A549 (cell line): ENCODE results near the gene PSD2. TPM values are rescaled to one million over a fixed set of nuclear protein-coding genes. Genes with fewer than 3 reads are reported as not detected.

Experiments used
- ATAC-seq, 2 experiments: fragments of 200-7000 bp in 1 of 2; fragments of >200 bp in 1 of 2; cut with Nextera tagmentation in 1 of 2; cut with Tn5 transposase in 1 of 2; 3 replicates each; pipeline versions ENCODE4 v1.8.0 to v1.9.1; 2018 to 2020; ENCODE audit warnings: mild to moderate bottlenecking in 1 of 2, moderate library complexity in 1 of 2
- CTCF ChIA-PET: fragments of 300-600 bp; sonication (Branson Sonifier 250); formaldehyde crosslinking; extraction: SDS; loops from one replicate; lab custom pipeline; 2021; ENCODE audit warnings: antibody characterized with exemption, inconsistent platforms; lab: Yijun Ruan, JAX
- POLR2A ChIA-PET: fragments of 350-600 bp; formaldehyde crosslinking; extraction: SDS; loops from one replicate; lab custom pipeline; 2021; ENCODE audit warnings: antibody characterized with exemption, inconsistent platforms; lab: Yijun Ruan, JAX
- DNase-seq, 2 experiments: peaks; one replicate each; pipeline versions ENCODE4 v3.0.0 to v3.0.0-alpha.2; 2011 to 2016; ENCODE audit warnings: low read depth in 1 of 2, low spot score in 1 of 2
- FAIRE-seq: peaks from 2 replicates; lab custom pipeline; 2011; peaks lifted over from hg19 to GRCh38; lab: Jason Lieb, UNC
- H3K27ac ChIP-seq, 2 experiments: fragments of >200 bp; sonication (Bioruptor Twin); formaldehyde crosslinking; 3 replicates each; pipeline ENCODE4 v1.5.1; 2016 to 2017
- H3K4me1 ChIP-seq: fragments of >200 bp; sonication (Bioruptor Twin); formaldehyde crosslinking; 3 replicates; pipeline ENCODE4 v1.6.1; 2016
- H3K4me2 ChIP-seq: fragments of >200 bp; sonication (Bioruptor Twin); formaldehyde crosslinking; 3 replicates; pipeline ENCODE4 v1.6.1; 2016
- H3K4me3 ChIP-seq: fragments of >200 bp; sonication (Bioruptor Twin); formaldehyde crosslinking; 3 replicates; pipeline ENCODE4 v1.5.1; 2016
- H3K9me3 ChIP-seq: fragments of >200 bp; sonication (Bioruptor Twin); formaldehyde crosslinking; 3 replicates; pipeline ENCODE4 v1.6.1; 2016
- CBX2 ChIP-seq: fragments of 200-600 bp; sonication (generic); IDR thresholded peaks from 2 replicates; pipeline ENCODE4 v1.6.1; 2016; ENCODE audit warnings: low read depth, mild to moderate bottlenecking, borderline replicate concordance
- CBX8 ChIP-seq: fragments of 200-600 bp; sonication (generic); IDR thresholded peaks from 2 replicates; pipeline ENCODE4 v1.6.1; 2016
- CEBPB ChIP-seq, 2 experiments: fragments of >200 bp in 1 of 2; sonication (Bioruptor Twin) in 1 of 2; formaldehyde crosslinking in 1 of 2; IDR thresholded peaks; 2 replicates each; pipeline ENCODE4 v1.6.1; 2012 to 2016
- CTCF ChIP-seq: fragments of >200 bp; sonication (Bioruptor Twin); formaldehyde crosslinking; IDR thresholded peaks from 3 replicates; pipeline ENCODE4 v1.5.1; 2016
- EHMT2 ChIP-seq: fragments of 200-600 bp; sonication (generic); IDR thresholded peaks from 2 replicates; pipeline ENCODE4 v1.6.1; 2016; ENCODE audit warnings: antibody characterized with exemption, low read depth, mild to moderate bottlenecking, moderate library complexity
- ELK1 ChIP-seq: fragments of 150-350 bp; IDR thresholded peaks from 2 replicates; pipeline ENCODE4 v1.6.1; 2014; ENCODE audit warnings: low read depth, mild to moderate bottlenecking, low read length
- EP300 ChIP-seq, 2 experiments: fragments of >200 bp; sonication (Bioruptor Twin); formaldehyde crosslinking; IDR thresholded peaks; 2 replicates in 1 of 2; 3 replicates in 1 of 2; pipeline ENCODE4 v1.6.1; 2016 to 2017
- FOSL2 ChIP-seq, 2 experiments: fragments of 450-650 bp in 1 of 2; fragments of >200 bp in 1 of 2; sonication (Bioruptor Twin) in 1 of 2; formaldehyde crosslinking; IDR thresholded peaks; 2 replicates each; pipeline versions ENCODE4 v1.5.0 to v1.6.1; 2016 to 2020; ENCODE audit warnings: mild to moderate bottlenecking in 1 of 2, moderate library complexity in 1 of 2
- FOXS1 ChIP-seq: fragments of 250-450 bp; sonication (Bioruptor Pico); IDR thresholded peaks from 2 replicates; pipeline ENCODE4 v1.5.0; 2020; ENCODE audit warnings: mild to moderate bottlenecking, moderate library complexity
- HES2 ChIP-seq: fragments of >200 bp; sonication (Bioruptor Twin); formaldehyde crosslinking; IDR thresholded peaks from 2 replicates; pipeline ENCODE4 v1.6.1; 2016
- HOXB5 ChIP-seq: fragments of 250-450 bp; sonication (Bioruptor Pico); IDR thresholded peaks from 2 replicates; pipeline ENCODE4 v1.5.0; 2020; ENCODE audit warnings: mild to moderate bottlenecking, moderate library complexity
- JUN ChIP-seq, 2 experiments: fragments of >200 bp; sonication (Bioruptor Twin); formaldehyde crosslinking; IDR thresholded peaks; 2 replicates in 1 of 2; 3 replicates in 1 of 2; pipeline ENCODE4 v1.6.1; 2016 to 2017
- JUNB ChIP-seq: fragments of >200 bp; sonication (Bioruptor Twin); formaldehyde crosslinking; IDR thresholded peaks from 2 replicates; pipeline ENCODE4 v1.6.1; 2016
- KDM1A ChIP-seq: fragments of 200-600 bp; sonication (generic); IDR thresholded peaks from 2 replicates; pipeline ENCODE4 v1.6.1; 2016; ENCODE audit warnings: low read depth, mild to moderate bottlenecking
- MYC ChIP-seq: IDR thresholded peaks from 2 replicates; pipeline ENCODE4 v1.6.1; 2012; ENCODE audit warnings: mild to moderate bottlenecking, inconsistent platforms, low read length, improper control_type of control experiment, borderline replicate concordance
- PHF8 ChIP-seq: fragments of 200-600 bp; sonication (generic); IDR thresholded peaks from 2 replicates; pipeline ENCODE4 v1.6.1; 2016; ENCODE audit warnings: low read depth, mild to moderate bottlenecking, antibody characterized with exemption, moderate library complexity, borderline replicate concordance
- POLR2A ChIP-seq: IDR thresholded peaks from 2 replicates; pipeline ENCODE4 v1.6.1; 2012; ENCODE audit warnings: mild to moderate bottlenecking, low read length
- RAD21 ChIP-seq, 2 experiments: fragments of >200 bp in 1 of 2; sonication (Bioruptor Twin) in 1 of 2; formaldehyde crosslinking in 1 of 2; IDR thresholded peaks in 1 of 2; conservative IDR thresholded peaks in 1 of 2; 2 replicates in 1 of 2; 3 replicates in 1 of 2; pipeline ENCODE4 v1.6.1; 2012 to 2018; ENCODE audit warnings: inconsistent platforms in 1 of 2
- SREBF2 ChIP-seq: fragments of 450-650 bp; IDR thresholded peaks from 2 replicates; pipeline ENCODE4 v1.6.1; 2014; ENCODE audit warnings: mild to moderate bottlenecking, moderate library complexity
- TP53 ChIP-seq: fragments of 250-450 bp; sonication (Bioruptor Pico); IDR thresholded peaks from 2 replicates; pipeline ENCODE4 v1.5.0; 2021; ENCODE audit warnings: mild to moderate bottlenecking, moderate library complexity
- USF2 ChIP-seq: fragments of 450-650 bp; IDR thresholded peaks from 2 replicates; pipeline ENCODE4 v1.6.1; 2014; ENCODE audit warnings: antibody characterized with exemption
- ZFP36 ChIP-seq: fragments of 450-650 bp; IDR thresholded peaks from 2 replicates; pipeline ENCODE4 v1.6.1; 2014; ENCODE audit warnings: borderline replicate concordance; ENCODE audit not compliant: partially characterized antibody
- ZNF302 ChIP-seq: fragments of 250-450 bp; sonication (Bioruptor Pico); IDR thresholded peaks from 2 replicates; pipeline ENCODE4 v1.9.0; 2021; ENCODE audit warnings: inconsistent platforms, mild to moderate bottlenecking, moderate library complexity
- WGBS: methylation state at CpG from one replicate; pipeline ENCODE4 v1.1.6; 2017; ENCODE audit errors: missing lambda C conversion rate; 5-methylcytosine and 5-hydroxymethylcytosine counted together
- polyA plus RNA-seq, 4 experiments: library from polyadenylated mRNA; depleted of rRNA in 3 of 4; stranded (reverse); fragments of >200 nt; fragmentation: RNase III in 1 of 4; extraction: RNeasy Plus Mini Kit Qiagen cat#74134 plus additional on column Dnase treatment in 1 of 4; gene quantifications; 2 replicates in 3 of 4; 3 replicates in 1 of 4; pipeline ENCODE4 v1.2.3, GENCODE V29; 2011 to 2017

Gene PSD2
- polyA plus RNA-seq, 2 of the 4 experiments (the other 2 are of a cell fraction) = 0.05 TPM; not detected in 1

- 60% methylated on average over 6 of the region's 7 CpGs for WGBS
- ChIA-PET CTCF (interaction anchor here (0.9 to 6.5 kb wide), 30 partner anchors 8 to 404 kb away, joined by 3 to 91 read pairs (median 4); no protein-coding TSS in a partner anchor), POLR2A (no interaction called here)
- no peaks in the 10 kb centered on the region for H3K4me1 ChIP-seq
- no peak overlapping the region for H3K4me3 ChIP-seq
- no peak overlapping the region for H3K27ac ChIP-seq
- no peak for ATAC-seq
- no peaks in the 10 kb centered on the region for H3K9me3 ChIP-seq
- FAIRE-seq = no peak
- no peak for TF ChIP-seq TP53
- TF ChIP-seq HOXB5 = no peak
- no peak for TF ChIP-seq JUNB
- no peak for TF ChIP-seq POLR2A
- no peak for TF ChIP-seq ZFP36
- TF ChIP-seq ELK1 = no peak
- TF ChIP-seq PHF8 = no peak
- no peak for DNase-seq
- H3K4me2 ChIP-seq = no peak overlapping the region
Measured at GRCh38 chr5:139775872-139776271, 19.7 kb upstream of the PSD2 start.

- H3K4me2 ChIP-seq = no peak overlapping the region
- no peak overlapping the region for H3K27ac ChIP-seq
- no peak for TF ChIP-seq MYC
- no peak for TF ChIP-seq SREBF2
- TF ChIP-seq JUN (IDR thresholded peaks at IDR 0.05) = no peak
- TF ChIP-seq EHMT2 = no peak
- no peak for TF ChIP-seq HOXB5
- no peak for TF ChIP-seq CEBPB (IDR thresholded peaks at IDR 0.05)
- no peak for TF ChIP-seq KDM1A
- TF ChIP-seq HES2 = no peak
- TF ChIP-seq ZNF302 (CRISPR knock-in tag) = no peak
- no peak for TF ChIP-seq USF2
- TF ChIP-seq CBX2 = no peak
- no peak for TF ChIP-seq CTCF
- no peak for TF ChIP-seq CBX8
- TF ChIP-seq RAD21 (conservative IDR thresholded peaks at IDR 0.05 in 1 of 2, IDR thresholded peaks at IDR 0.05 in 1 of 2) = no peak
- no peak for TF ChIP-seq FOXS1 (CRISPR knock-in tag)
- no peak for TF ChIP-seq EP300 (IDR thresholded peaks at IDR 0.05)
- no peak for TF ChIP-seq FOSL2 (IDR thresholded peaks at IDR 0.05)
- no peak for TF ChIP-seq FOSL2 (CRISPR knock-in tag; IDR thresholded peaks at IDR 0.05)
- no peak overlapping the region for H3K4me3 ChIP-seq
- WGBS = 100% methylated on average over 1 of the region's 1 CpG
- DNase-seq (no peak), FAIRE-seq (no peak), ATAC-seq (no peak)
- POLR2A ChIA-PET = no interaction called here
- no peaks in the 10 kb centered on the region for H3K9me3 ChIP-seq
- CTCF ChIA-PET = interaction anchor here (0.7 to 6.5 kb wide), 11 partner anchors 10 to 404 kb away, joined by 3 to 91 read pairs (median 6); no protein-coding TSS in a partner anchor
- no peaks in the 10 kb centered on the region for H3K4me1 ChIP-seq
Measured at GRCh38 chr5:139776861-139777260, 18.7 kb upstream of the PSD2 start.
